ENCODE measurements around the gene ARRDC5.
A peak's percentile ranks its signal among the peaks of the same experiment; 100 is the strongest.

The ARRDC5 gene

GRCh38 chr19:4914736-4915501 lies 12.2 kb upstream of the ARRDC5 start (continued):
- no peak for TF ChIP-seq ZNF777 (tag by site-specific recombination; IDR thresholded peaks at IDR 0.05; ENCODE audit: borderline replicate concordance)
- TF ChIP-seq ZEB2 (tag by site-specific recombination; IDR thresholded peaks at IDR 0.05): peak; percentile 68; the same call in 1 of the 2 replicates
- TF ChIP-seq IKZF3 (tag by site-specific recombination; IDR thresholded peaks at IDR 0.05): peak; percentile 25; the same call in 1 of the 2 replicates
- peak; percentile 93 for TF ChIP-seq KLF10 (tag by site-specific recombination; IDR thresholded peaks at IDR 0.05)
- TF ChIP-seq ZBTB44 (tag by site-specific recombination; IDR thresholded peaks at IDR 0.05): 0 out of 2 replicates have a peak, but pooled peaks have one; percentile 36
- TF ChIP-seq ZNF433 (tag by site-specific recombination; IDR thresholded peaks at IDR 0.05; ENCODE audit: low read depth): no peak
- no peak for TF ChIP-seq TRIM28 (IDR thresholded peaks at IDR 0.05; ENCODE audit: borderline replicate concordance, low read length)
- TF ChIP-seq ZNF223 (tag by site-specific recombination; IDR thresholded peaks at IDR 0.05): no peak
- peak; percentile 48; the same call in 1 of the 2 replicates for TF ChIP-seq ZXDB (tag by site-specific recombination; IDR thresholded peaks at IDR 0.05)
- no peak for TF ChIP-seq ZBTB7A (tag by site-specific recombination; IDR thresholded peaks at IDR 0.05; ENCODE audit: low read depth)
- TF ChIP-seq ELK4 (IDR thresholded peaks at IDR 0.05; ENCODE audit: borderline replicate concordance, low read depth, low read length): no peak
- TF ChIP-seq ZNF391 (tag by site-specific recombination; IDR thresholded peaks at IDR 0.05; ENCODE audit: borderline replicate concordance, low read depth): no peak
- TF ChIP-seq PRDM6 (tag by site-specific recombination; IDR thresholded peaks at IDR 0.05): no peak; the same call in 1 of the 2 replicates
- no peak for TF ChIP-seq SALL2 (tag by site-specific recombination; IDR thresholded peaks at IDR 0.05; ENCODE audit: borderline replicate concordance)
- TF ChIP-seq GLIS1 (tag by site-specific recombination; IDR thresholded peaks at IDR 0.05): peak; percentile 98
- no peak for TF ChIP-seq GFI1B (tag by site-specific recombination; IDR thresholded peaks at IDR 0.05)
- TF ChIP-seq SP7 (tag by site-specific recombination; IDR thresholded peaks at IDR 0.05): peak; percentile 83
- TF ChIP-seq ZNF157 (tag by site-specific recombination; IDR thresholded peaks at IDR 0.05): no peak
- no peak for TF ChIP-seq MZF1 (tag by site-specific recombination; IDR thresholded peaks at IDR 0.05; ENCODE audit: borderline replicate concordance)
- TF ChIP-seq ZNF398 (tag by site-specific recombination; IDR thresholded peaks at IDR 0.05): peak; percentile 86
- TF ChIP-seq ZNF266 (tag by site-specific recombination; IDR thresholded peaks at IDR 0.05; ENCODE audit: low read depth): no peak
- no peak for TF ChIP-seq ZSCAN4 (tag by site-specific recombination; IDR thresholded peaks at IDR 0.05)
- no peak for TF ChIP-seq ZNF521 (tag by site-specific recombination; IDR thresholded peaks at IDR 0.05)
- peak; percentile 84 for TF ChIP-seq SP2 (tag by site-specific recombination; IDR thresholded peaks at IDR 0.05)
- 0 out of 2 replicates have a peak, but pooled peaks have one; percentile 76 for TF ChIP-seq KLF7 (tag by site-specific recombination; IDR thresholded peaks at IDR 0.05; ENCODE audit: borderline replicate concordance)
- no peak for TF ChIP-seq ZNF510 (tag by site-specific recombination; IDR thresholded peaks at IDR 0.05; ENCODE audit: insufficient replicate concordance)
- TF ChIP-seq ZNF514 (tag by site-specific recombination; IDR thresholded peaks at IDR 0.05): no peak
- no peak for TF ChIP-seq MEIS1 (CRISPR knock-in tag; IDR thresholded peaks at IDR 0.05; ENCODE audit: borderline replicate concordance)
- 0 out of 2 replicates have a peak, but pooled peaks have one; percentile 13 for TF ChIP-seq ATF2 (tag by site-specific recombination; IDR thresholded peaks at IDR 0.05; ENCODE audit: low read depth)
- no peak for TF ChIP-seq ZNF501 (tag by site-specific recombination; IDR thresholded peaks at IDR 0.05)
- TF ChIP-seq HOXA7 (CRISPR knock-in tag; IDR thresholded peaks at IDR 0.05; ENCODE audit: borderline replicate concordance): no peak

Measured in HEK293 (cell line).